K562 (cell line): ENCODE measurements around the gene FOXJ3.

ENCODE experiments used
- EP300 ChIP-seq: IDR thresholded peaks from 2 replicates; pipeline ENCODE4 v1.6.1; 2012; ENCODE audit warnings: low read length, improper control_type of control experiment
- FOXK2 ChIP-seq, 2 experiments: fragments of 450-650 bp; IDR thresholded peaks in 1 of 2; conservative IDR thresholded peaks in 1 of 2; 2 replicates each; pipeline ENCODE4 v1.6.1; 2016; ENCODE audit warnings: low read depth in 2 of 2, mild to moderate bottlenecking in 1 of 2
- GABPA ChIP-seq: fragments of 200-800 bp; sonication (Bioruptor generic); conservative IDR thresholded peaks from 2 replicates; pipeline ENCODE4 v1.6.1; 2016; ENCODE audit warnings: low read depth, missing genetic modification characterization, missing compliant biosample characterization
- GATA2 ChIP-seq: sonication (generic); formaldehyde crosslinking; IDR thresholded peaks from 2 replicates; pipeline ENCODE4 v1.4.0; 2020; ENCODE audit warnings: mild to moderate bottlenecking, missing genetic modification reagents
- MXI1 ChIP-seq: IDR thresholded peaks from 2 replicates; pipeline ENCODE4 v1.6.1; 2011; ENCODE audit warnings: low read depth, mild to moderate bottlenecking, improper control_type of control experiment, low read length
- REST ChIP-seq, 2 experiments: fragments of 450-650 bp; formaldehyde crosslinking in 1 of 2; IDR thresholded peaks; 2 replicates each; pipeline versions ENCODE4 v1.4.0 to v1.6.1; 2014 to 2020; ENCODE audit warnings: mild to moderate bottlenecking in 2 of 2, borderline replicate concordance in 1 of 2, low read depth in 1 of 2
- ZBTB1 ChIP-seq: sonication (generic); formaldehyde crosslinking; IDR thresholded peaks from 2 replicates; pipeline ENCODE4 v1.8.1; 2023; ENCODE audit warnings: missing genetic modification reagents, low read depth, mild to moderate bottlenecking, borderline replicate concordance
- TF ChIP-seq, protein P1 (sequence below), 3 experiments: IDR thresholded peaks in 2 of 3; conservative IDR thresholded peaks in 1 of 3; 2 replicates each; pipeline ENCODE4 v1.5.1; 2011 to 2012; ENCODE audit warnings: low read length in 3 of 3, mild to moderate bottlenecking in 3 of 3, control low read depth in 2 of 3, improper control_type of control experiment in 1 of 3, inconsistent platforms in 1 of 3, low read depth in 1 of 3, mixed read lengths in 1 of 3, moderate library complexity in 1 of 3; ENCODE audit not compliant: insufficient read depth in 2 of 3
- TF ChIP-seq, protein P2 (sequence below): sonication (generic); formaldehyde crosslinking; IDR thresholded peaks from 2 replicates; pipeline ENCODE4 v1.9.0; 2022; ENCODE audit warnings: mild to moderate bottlenecking, missing genetic modification reagents

DNA sequence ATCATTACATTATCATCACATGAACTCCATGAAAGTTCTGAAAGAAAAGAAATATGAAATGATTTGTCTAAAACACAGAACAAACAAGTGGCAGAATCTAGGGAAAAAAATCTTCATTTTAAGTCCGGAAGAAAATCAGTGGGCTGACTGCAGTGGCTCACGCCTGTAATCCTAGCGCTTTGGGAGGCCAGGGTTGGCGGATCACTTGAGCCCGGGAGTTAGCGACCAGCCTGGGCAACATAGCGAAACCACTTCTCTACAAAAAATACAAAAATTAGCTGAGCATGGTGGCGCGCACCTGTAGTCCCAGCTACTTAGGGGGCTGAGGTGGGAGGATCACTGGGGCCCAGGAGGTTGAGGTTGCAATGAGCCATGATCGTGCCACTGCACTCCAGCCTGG, 4.8 kb downstream of the FOXJ3 start:
- TF ChIP-seq REST (IDR thresholded peaks at IDR 0.05; ENCODE audit: borderline replicate concordance) (no peak), REST (CRISPR knock-in tag; IDR thresholded peaks at IDR 0.05; ENCODE audit: low read depth) (no peak), FOXK2 (conservative IDR thresholded peaks at IDR 0.05 in 1 of 2, IDR thresholded peaks at IDR 0.05 in 1 of 2; ENCODE audit: low read depth in 2 of 2) (no peak), ZBTB1 (CRISPR knock-in tag) (no peak), MXI1 (no peak), GATA2 (CRISPR knock-in tag) (no peak), GABPA (no peak), EP300 (no peak)
- TF ChIP-seq, protein P1, sequence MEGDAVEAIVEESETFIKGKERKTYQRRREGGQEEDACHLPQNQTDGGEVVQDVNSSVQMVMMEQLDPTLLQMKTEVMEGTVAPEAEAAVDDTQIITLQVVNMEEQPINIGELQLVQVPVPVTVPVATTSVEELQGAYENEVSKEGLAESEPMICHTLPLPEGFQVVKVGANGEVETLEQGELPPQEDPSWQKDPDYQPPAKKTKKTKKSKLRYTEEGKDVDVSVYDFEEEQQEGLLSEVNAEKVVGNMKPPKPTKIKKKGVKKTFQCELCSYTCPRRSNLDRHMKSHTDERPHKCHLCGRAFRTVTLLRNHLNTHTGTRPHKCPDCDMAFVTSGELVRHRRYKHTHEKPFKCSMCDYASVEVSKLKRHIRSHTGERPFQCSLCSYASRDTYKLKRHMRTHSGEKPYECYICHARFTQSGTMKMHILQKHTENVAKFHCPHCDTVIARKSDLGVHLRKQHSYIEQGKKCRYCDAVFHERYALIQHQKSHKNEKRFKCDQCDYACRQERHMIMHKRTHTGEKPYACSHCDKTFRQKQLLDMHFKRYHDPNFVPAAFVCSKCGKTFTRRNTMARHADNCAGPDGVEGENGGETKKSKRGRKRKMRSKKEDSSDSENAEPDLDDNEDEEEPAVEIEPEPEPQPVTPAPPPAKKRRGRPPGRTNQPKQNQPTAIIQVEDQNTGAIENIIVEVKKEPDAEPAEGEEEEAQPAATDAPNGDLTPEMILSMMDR (IDR thresholded peaks at IDR 0.05 in 2 of 3, conservative IDR thresholded peaks at IDR 0.05 in 1 of 3; ENCODE audit: insufficient read depth in 2 of 3, low read depth in 1 of 3, low read length in 3 of 3): no peak
- TF ChIP-seq, protein P2, sequence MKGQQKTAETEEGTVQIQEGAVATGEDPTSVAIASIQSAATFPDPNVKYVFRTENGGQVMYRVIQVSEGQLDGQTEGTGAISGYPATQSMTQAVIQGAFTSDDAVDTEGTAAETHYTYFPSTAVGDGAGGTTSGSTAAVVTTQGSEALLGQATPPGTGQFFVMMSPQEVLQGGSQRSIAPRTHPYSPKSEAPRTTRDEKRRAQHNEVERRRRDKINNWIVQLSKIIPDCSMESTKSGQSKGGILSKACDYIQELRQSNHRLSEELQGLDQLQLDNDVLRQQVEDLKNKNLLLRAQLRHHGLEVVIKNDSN (CRISPR knock-in tag): no peak
